ENCODE data around the gene SPX.

Gene SPX

GRCh38 chr12:21526053-21526452, at the start of gene SPX:
Gene SPX (plus strand): TSS chr12:21526296. CDS start chr12:21526473, 177 bp downstream.
- H3K4me3 ChIP-seq (ENCODE audit: low read depth, low read length), result no peak within 1 kb of the TSS
- TF ChIP-seq, protein P1, sequence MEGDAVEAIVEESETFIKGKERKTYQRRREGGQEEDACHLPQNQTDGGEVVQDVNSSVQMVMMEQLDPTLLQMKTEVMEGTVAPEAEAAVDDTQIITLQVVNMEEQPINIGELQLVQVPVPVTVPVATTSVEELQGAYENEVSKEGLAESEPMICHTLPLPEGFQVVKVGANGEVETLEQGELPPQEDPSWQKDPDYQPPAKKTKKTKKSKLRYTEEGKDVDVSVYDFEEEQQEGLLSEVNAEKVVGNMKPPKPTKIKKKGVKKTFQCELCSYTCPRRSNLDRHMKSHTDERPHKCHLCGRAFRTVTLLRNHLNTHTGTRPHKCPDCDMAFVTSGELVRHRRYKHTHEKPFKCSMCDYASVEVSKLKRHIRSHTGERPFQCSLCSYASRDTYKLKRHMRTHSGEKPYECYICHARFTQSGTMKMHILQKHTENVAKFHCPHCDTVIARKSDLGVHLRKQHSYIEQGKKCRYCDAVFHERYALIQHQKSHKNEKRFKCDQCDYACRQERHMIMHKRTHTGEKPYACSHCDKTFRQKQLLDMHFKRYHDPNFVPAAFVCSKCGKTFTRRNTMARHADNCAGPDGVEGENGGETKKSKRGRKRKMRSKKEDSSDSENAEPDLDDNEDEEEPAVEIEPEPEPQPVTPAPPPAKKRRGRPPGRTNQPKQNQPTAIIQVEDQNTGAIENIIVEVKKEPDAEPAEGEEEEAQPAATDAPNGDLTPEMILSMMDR (IDR thresholded peaks at IDR 0.05; ENCODE audit: borderline replicate concordance, insufficient read depth, low read depth, low read length), result no peak

DNA sequence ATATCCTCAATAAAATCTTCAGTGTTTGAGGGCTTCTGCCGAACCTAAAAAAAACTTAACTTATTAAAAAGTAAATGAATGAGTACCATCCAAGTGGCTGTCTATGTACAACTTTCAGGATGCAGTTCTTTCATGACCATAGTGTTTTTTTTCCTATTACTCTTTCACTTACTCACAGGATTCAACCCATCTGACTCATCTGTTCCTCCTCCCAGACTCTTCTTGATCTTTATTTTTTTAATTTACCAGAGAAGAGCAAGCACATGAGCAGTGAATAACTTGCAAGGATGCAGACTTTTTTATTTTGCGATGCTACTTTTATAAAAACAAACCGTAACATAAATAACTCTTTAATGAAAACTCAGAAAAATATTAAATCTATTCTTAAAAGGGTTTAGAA, 49.1 kb upstream of the SPX start:
- H3K4me3 ChIP-seq (ENCODE audit: low read depth, low read length), result no peak overlapping the region
- TF ChIP-seq, protein P1 (IDR thresholded peaks at IDR 0.05; ENCODE audit: borderline replicate concordance, insufficient read depth, low read depth, low read length), result no peak

GRCh38 chr12:21478756-21479455, 47.2 kb upstream of the SPX start:
- H3K4me3 ChIP-seq (ENCODE audit: low read depth, low read length), result no peak overlapping the region
- TF ChIP-seq, protein P1 (IDR thresholded peaks at IDR 0.05; ENCODE audit: borderline replicate concordance, insufficient read depth, low read depth, low read length), result no peak

- TF ChIP-seq, protein P1 (IDR thresholded peaks at IDR 0.05; ENCODE audit: borderline replicate concordance, insufficient read depth, low read depth, low read length), result no peak
- H3K4me3 ChIP-seq (ENCODE audit: low read depth, low read length), result no peak overlapping the region
Measured at GRCh38 chr12:21483531-21483930, 42.6 kb upstream of the SPX start.

DNA sequence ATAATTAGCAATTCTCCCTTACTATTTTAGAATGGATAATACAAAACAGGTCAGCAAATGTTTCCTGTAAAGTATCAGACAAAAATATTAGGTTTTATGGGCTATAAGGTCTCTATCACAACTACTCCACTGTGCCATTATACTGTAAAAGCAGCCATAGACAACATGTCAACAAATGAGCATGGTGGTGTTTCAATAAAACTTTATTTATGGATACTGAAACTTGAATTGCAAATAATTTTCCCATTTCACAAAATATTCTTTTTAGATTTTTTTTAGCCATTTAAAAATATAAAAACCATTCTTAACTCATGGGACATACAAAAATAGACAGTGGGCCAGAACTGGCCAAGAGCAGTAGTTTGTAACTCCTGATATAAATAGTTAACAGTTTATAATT, 40.1 kb upstream of the SPX start:
- H3K4me3 ChIP-seq (ENCODE audit: low read depth, low read length), result no peak overlapping the region
- TF ChIP-seq, protein P1 (IDR thresholded peaks at IDR 0.05; ENCODE audit: borderline replicate concordance, insufficient read depth, low read depth, low read length), result no peak

DNA sequence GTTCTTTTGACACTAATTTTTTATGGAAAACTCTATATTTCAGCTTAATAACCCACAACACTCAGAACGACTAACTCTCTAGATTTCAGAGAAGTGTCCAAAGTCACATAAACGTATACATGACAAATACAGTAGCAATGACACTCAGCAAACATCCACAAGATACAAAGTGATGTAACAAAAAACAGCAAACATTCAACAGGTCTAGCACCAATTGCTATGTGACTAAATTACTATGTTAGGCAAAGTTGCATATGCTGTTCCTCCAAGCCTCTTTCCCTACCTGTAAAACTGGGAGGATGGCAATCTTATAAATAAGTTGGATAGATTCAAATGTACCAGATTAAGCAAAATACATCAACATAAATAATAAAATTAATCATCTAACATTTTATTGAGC, 26.3 kb upstream of the SPX start:
- no peak overlapping the region for H3K4me3 ChIP-seq (ENCODE audit: low read depth, low read length)

More for the DNA sequence above, 26.3 kb upstream of the SPX start:
- TF ChIP-seq, protein P1 (IDR thresholded peaks at IDR 0.05; ENCODE audit: borderline replicate concordance, insufficient read depth, low read depth, low read length), result no peak

All from GM12875 (cell line).